Peyer's patch (tissue), 4 donors: Measurements from ENCODE around the gene PRKCH. TPM values are rescaled to one million over a fixed set of nuclear protein-coding genes. Genes with fewer than 3 reads are reported as not detected.
A peak's percentile ranks its signal among the peaks of the same experiment; 100 is the strongest.

Source experiments
- DNase-seq, 3 donors: peaks; one replicate each; pipeline ENCODE4 v3.0.0-alpha.2; 2017 to 2019
- H3K27ac ChIP-seq, 4 donors: fragments of 200-600 bp; sonication (generic); one replicate each; pipeline ENCODE4 v1.5.1; 2016 to 2019
- H3K27me3 ChIP-seq, 2 donors: fragments of 200-600 bp; sonication (generic); one replicate each; pipeline ENCODE4 v1.5.1; 2019
- H3K36me3 ChIP-seq, 3 donors: fragments of 200-600 bp; sonication (generic); one replicate each; pipeline ENCODE4 v1.5.1; 2016 to 2019
- H3K4me1 ChIP-seq, 4 donors: fragments of 200-600 bp; sonication (generic); one replicate each; pipeline ENCODE4 v1.5.1; 2016 to 2019
- H3K4me3 ChIP-seq, 4 donors: fragments of 200-600 bp; sonication (generic); 1 replicate in 3 of 4; 2 replicates in 1 of 4; pipeline ENCODE4 v1.5.1; 2016 to 2019; ENCODE audit warnings: mild to moderate bottlenecking in 1 of 4
- H3K9me3 ChIP-seq, 4 donors: fragments of 200-600 bp; sonication (generic); one replicate each; pipeline ENCODE4 v1.5.1; 2016 to 2019; ENCODE audit warnings: mild to moderate bottlenecking in 1 of 4
- CTCF ChIP-seq, 6 experiments: fragments of 450-650 bp in 4 of 6; fragments of 200-600 bp in 2 of 6; sonication (generic) in 1 of 6; IDR thresholded peaks; one replicate each; pipeline ENCODE4 v1.5.1; 2017 to 2019; ENCODE audit warnings: antibody characterized with exemption in 6 of 6, mild to moderate bottlenecking in 3 of 6, moderate library complexity in 1 of 6
- POLR2A ChIP-seq, 2 donors: fragments of 450-650 bp; IDR thresholded peaks; one replicate each; pipeline ENCODE4 v1.5.1; 2017; ENCODE audit warnings: antibody characterized with exemption in 2 of 2, mild to moderate bottlenecking in 2 of 2, moderate library complexity in 2 of 2
- total RNA-seq, 4 donors: library from RNA; depleted of rRNA; stranded (reverse); fragments of >200 nt; gene quantifications; one replicate each; pipeline ENCODE4 v1.1.0, GENCODE V29; 2016

The PRKCH gene
- total RNA-seq, 4 donors from 2014 or later, result 32.5 to 64.2 (median 53.0) TPM

GRCh38 chr14:61320806-61321384 lies 484 bp upstream of the PRKCH start:
- Histone ChIP-seq H3K4me1 (peaks cover 0 to 6% (median 0%) of the 10 kb centered on the region in 4 donors), H3K9me3 (no peaks in the 10 kb centered on the region), H3K27ac (peak overlapping the region; percentile 80 to 94 (median 82)), H3K36me3 (no peaks in the 10 kb centered on the region), H3K4me3 (peak overlapping the region; percentile 54 to 92 (median 66)), H3K27me3 (no peaks in the 10 kb centered on the region)
- TF ChIP-seq CTCF (IDR thresholded peaks at IDR 0.05), result no peak
- TF ChIP-seq POLR2A (IDR thresholded peaks at IDR 0.05), result no peak
- DNase-seq, result no peak

GRCh38 chr14:61322011-61322798 lies 826 bp downstream of the PRKCH start:
- peak overlapping the region; percentile 80 to 94 (median 82) for H3K27ac ChIP-seq
- TF ChIP-seq POLR2A (IDR thresholded peaks at IDR 0.05), result peak in 1 of 2 donors; percentile 29
- TF ChIP-seq CTCF (IDR thresholded peaks at IDR 0.05), result no peak
- no peaks in the 10 kb centered on the region for H3K27me3 ChIP-seq
- peaks cover 0 to 6% (median 0%) of the 10 kb centered on the region in 4 donors for H3K4me1 ChIP-seq
- DNase-seq, result peak in 2 of 3 donors; percentile 87
- H3K9me3 ChIP-seq, result no peaks in the 10 kb centered on the region
- H3K36me3 ChIP-seq, result no peaks in the 10 kb centered on the region
- peak overlapping the region; percentile 54 to 92 (median 66) for H3K4me3 ChIP-seq

GRCh38 chr14:61322799-61323290 lies 1.5 kb downstream of the PRKCH start:
- H3K36me3 ChIP-seq, result no peaks in the 10 kb centered on the region
- H3K27me3 ChIP-seq, result no peaks in the 10 kb centered on the region
- peak overlapping the region; percentile 54 to 92 (median 66) for H3K4me3 ChIP-seq
- peak in 1 of 3 donors; percentile 59 for DNase-seq
- H3K9me3 ChIP-seq, result no peaks in the 10 kb centered on the region
- peaks cover 0 to 6% (median 0%) of the 10 kb centered on the region in 4 donors for H3K4me1 ChIP-seq
- H3K27ac ChIP-seq, result peak overlapping the region; percentile 80 to 94 (median 82)
- TF ChIP-seq CTCF (IDR thresholded peaks at IDR 0.05) (no peak), POLR2A (IDR thresholded peaks at IDR 0.05) (no peak)

GRCh38 chr14:61323970-61324369 lies 2.6 kb downstream of the PRKCH start:
- no peaks in the 10 kb centered on the region for H3K9me3 ChIP-seq
- no peak for DNase-seq
- H3K27ac ChIP-seq, result peak overlapping the region; percentile 80 to 94 (median 82)
- no peaks in the 10 kb centered on the region for H3K36me3 ChIP-seq
- peak overlapping the region; percentile 54 to 92 (median 66) for H3K4me3 ChIP-seq
- H3K4me1 ChIP-seq, result peaks cover 0 to 6% (median 0%) of the 10 kb centered on the region in 4 donors
- TF ChIP-seq POLR2A (IDR thresholded peaks at IDR 0.05) (no peak), CTCF (IDR thresholded peaks at IDR 0.05) (no peak)
- H3K27me3 ChIP-seq, result no peaks in the 10 kb centered on the region

GRCh38 chr14:61325166-61325565 lies 3.8 kb downstream of the PRKCH start:
- no peaks in the 10 kb centered on the region for H3K9me3 ChIP-seq
- H3K4me3 ChIP-seq, result peak overlapping the region in 1 of 4 donors; percentile 78
- H3K4me1 ChIP-seq, result peaks cover 0 to 6% (median 0%) of the 10 kb centered on the region in 4 donors
- H3K27me3 ChIP-seq, result no peaks in the 10 kb centered on the region
- H3K27ac ChIP-seq, result peak overlapping the region in 2 of 4 donors; percentile 19 to 28
- TF ChIP-seq POLR2A (IDR thresholded peaks at IDR 0.05), result no peak
- no peaks in the 10 kb centered on the region for H3K36me3 ChIP-seq
- DNase-seq, result no peak

GRCh38 chr14:61326146-61326545 lies 4.8 kb downstream of the PRKCH start:
- no peaks in the 10 kb centered on the region for H3K9me3 ChIP-seq
- no peaks in the 10 kb centered on the region for H3K4me1 ChIP-seq
- H3K36me3 ChIP-seq, result no peaks in the 10 kb centered on the region
- peak overlapping the region; percentile 50 to 65 (median 62) for H3K27ac ChIP-seq
- H3K27me3 ChIP-seq, result no peaks in the 10 kb centered on the region
- no peak for TF ChIP-seq CTCF (IDR thresholded peaks at IDR 0.05)
- TF ChIP-seq POLR2A (IDR thresholded peaks at IDR 0.05), result no peak
- no peak for DNase-seq
- no peak overlapping the region for H3K4me3 ChIP-seq
